Mesenchymal stem cell (in vitro differentiated cells and primary cell): ENCODE measurements around the gene AKAP6.

ENCODE experiments used
- DNase-seq: peaks from one replicate; pipeline ENCODE4 v3.0.0-alpha.2; 2013
- H2AFZ ChIP-seq: one replicate; pipeline ENCODE4 v1.6.1; 2013; ENCODE audit warnings: low read depth, mild to moderate bottlenecking, control low read depth, inconsistent platforms, low read length, moderate library complexity
- H2AK5ac ChIP-seq: 2 replicates; pipeline ENCODE4 v1.6.1; 2013; ENCODE audit warnings: low read length, moderate library complexity, mild to moderate bottlenecking, inconsistent platforms; ENCODE audit not compliant: severe bottlenecking
- H2BK120ac ChIP-seq: one replicate; pipeline ENCODE4 v1.6.1; 2013; ENCODE audit warnings: low read depth, mild to moderate bottlenecking, inconsistent platforms, low read length, moderate library complexity
- H2BK12ac ChIP-seq, 2 experiments: one replicate each; pipeline ENCODE4 v1.6.1; 2013; ENCODE audit warnings: inconsistent platforms in 2 of 2, low read length in 2 of 2, mild to moderate bottlenecking in 2 of 2, moderate library complexity in 2 of 2, control low read depth in 1 of 2
- H2BK15ac ChIP-seq: one replicate; pipeline ENCODE4 v1.6.1; 2013; ENCODE audit warnings: mild to moderate bottlenecking, low read depth, inconsistent platforms; ENCODE audit not compliant: poor library complexity, severe bottlenecking
- H2BK5ac ChIP-seq: 2 replicates; pipeline ENCODE4 v1.6.1; 2013; ENCODE audit warnings: low read depth, mild to moderate bottlenecking, low read length, control low read depth, inconsistent platforms; ENCODE audit not compliant: poor library complexity, severe bottlenecking
- H3K14ac ChIP-seq, 2 experiments: one replicate each; pipeline ENCODE4 v1.6.1; 2013; ENCODE audit warnings: inconsistent platforms in 2 of 2, low read length in 2 of 2, control low read depth in 1 of 2, mild to moderate bottlenecking in 1 of 2, moderate library complexity in 1 of 2
- H3K18ac ChIP-seq, 2 experiments: one replicate each; pipeline ENCODE4 v1.6.1; 2013; ENCODE audit warnings: inconsistent platforms in 2 of 2, low read length in 2 of 2, control low read depth in 1 of 2, low read depth in 1 of 2, mild to moderate bottlenecking in 1 of 2
- H3K23ac ChIP-seq, 2 experiments: one replicate each; pipeline ENCODE4 v1.6.1; 2013; ENCODE audit warnings: inconsistent platforms in 2 of 2, low read length in 2 of 2, mild to moderate bottlenecking in 2 of 2, moderate library complexity in 2 of 2, control low read depth in 1 of 2
- H3K27ac ChIP-seq: 2 replicates; pipeline ENCODE4 v1.5.1; 2013; ENCODE audit warnings: mild to moderate bottlenecking, moderate library complexity, low read length, control low read depth, inconsistent platforms; ENCODE audit not compliant: poor library complexity, severe bottlenecking
- H3K27me3 ChIP-seq, 2 experiments: 2 replicates each; pipeline versions ENCODE4 v1.6.1 to v1.7.0; 2013; ENCODE audit warnings: low read length in 2 of 2, mild to moderate bottlenecking in 2 of 2, moderate library complexity in 2 of 2, control low read depth in 1 of 2, inconsistent platforms in 1 of 2; ENCODE audit not compliant: control insufficient read depth in 1 of 2, insufficient read depth in 1 of 2
- H3K36me3 ChIP-seq, 2 experiments: 2 replicates each; pipeline versions ENCODE4 v1.6.1 to v1.7.0; 2013; ENCODE audit warnings: low read length in 2 of 2, control low read depth in 1 of 2, inconsistent platforms in 1 of 2, low read depth in 1 of 2, mild to moderate bottlenecking in 1 of 2; ENCODE audit not compliant: insufficient read depth in 2 of 2, control insufficient read depth in 1 of 2
- H3K4ac ChIP-seq, 2 experiments: one replicate each; pipeline ENCODE4 v1.6.1; 2013; ENCODE audit warnings: inconsistent platforms in 2 of 2, low read length in 2 of 2, mild to moderate bottlenecking in 2 of 2, moderate library complexity in 2 of 2, control low read depth in 1 of 2, low read depth in 1 of 2
- H3K4me1 ChIP-seq: 2 replicates; pipeline ENCODE4 v1.6.1; 2013; ENCODE audit warnings: low read depth, low read length, control low read depth; ENCODE audit not compliant: control insufficient read depth, insufficient read depth
- H3K4me2 ChIP-seq: 2 replicates; pipeline ENCODE4 v1.6.1; 2013; ENCODE audit warnings: low read length, mild to moderate bottlenecking, inconsistent platforms; ENCODE audit not compliant: poor library complexity, severe bottlenecking
- H3K4me3 ChIP-seq, 2 experiments: 2 replicates each; pipeline versions ENCODE4 v1.5.1 to v1.7.0; 2013; ENCODE audit warnings: low read length in 2 of 2, mild to moderate bottlenecking in 2 of 2, control low read depth in 1 of 2, low read depth in 1 of 2; ENCODE audit not compliant: insufficient read depth in 1 of 2
- H3K79me1 ChIP-seq: replicated peaks from 2 replicates; pipeline ENCODE4 v1.6.1; 2013; ENCODE audit warnings: mild to moderate bottlenecking, control low read depth, low read length, inconsistent platforms; ENCODE audit not compliant: poor library complexity, severe bottlenecking
- H3K9ac ChIP-seq: 2 replicates; pipeline ENCODE4 v1.7.0; 2013; ENCODE audit warnings: mild to moderate bottlenecking, low read length, moderate library complexity
- H3K9me3 ChIP-seq: 2 replicates; pipeline ENCODE4 v1.7.0; 2013; ENCODE audit warnings: mild to moderate bottlenecking, low read length; ENCODE audit not compliant: control insufficient read depth
- H4K8ac ChIP-seq: one replicate; pipeline ENCODE4 v1.6.1; 2013; ENCODE audit warnings: inconsistent platforms, mild to moderate bottlenecking, low read length, moderate library complexity
- H4K91ac ChIP-seq: one replicate; pipeline ENCODE4 v1.6.1; 2013; ENCODE audit warnings: mild to moderate bottlenecking, low read length, inconsistent platforms
- whole genome bisulfite sequencing: methylation state at CpG from one replicate; pipeline ENCODE4 v1.1.7; 2013; ENCODE audit warnings: mixed read lengths; 5-methylcytosine and 5-hydroxymethylcytosine counted together

AKAP6 gene

GRCh38 chr14:32688941-32689340, 359.8 kb downstream of the AKAP6 start:
- no peak overlapping the region for H2BK12ac ChIP-seq
- no peak overlapping the region for H3K27ac ChIP-seq
- DNase-seq, result no peak
- no peak overlapping the region for H4K8ac ChIP-seq
- no peak overlapping the region for H3K9ac ChIP-seq
- H2AFZ ChIP-seq, result no peak overlapping the region
- no peak overlapping the region for H3K4me3 ChIP-seq
- H2BK120ac ChIP-seq, result no peak overlapping the region
- no peak overlapping the region for H4K91ac ChIP-seq
- H3K9me3 ChIP-seq, result no peaks in the 10 kb centered on the region
- no peak overlapping the region for H3K4ac ChIP-seq
- no peak overlapping the region for H3K4me2 ChIP-seq
- H3K23ac ChIP-seq, result no peak overlapping the region
- H3K18ac ChIP-seq, result no peak overlapping the region
- no peak overlapping the region for H2AK5ac ChIP-seq
- H3K14ac ChIP-seq, result no peak overlapping the region
- no peaks in the 10 kb centered on the region for H3K79me1 ChIP-seq
- peaks cover 4% of the 10 kb centered on the region for H3K4me1 ChIP-seq
- WGBS, result 100% methylated on average over 2 of the region's 2 CpGs
- no peaks in the 10 kb centered on the region for H3K27me3 ChIP-seq
- no peaks in the 10 kb centered on the region for H3K36me3 ChIP-seq
- H2BK15ac ChIP-seq, result no peak overlapping the region
- no peak overlapping the region for H2BK5ac ChIP-seq

GRCh38 chr14:32692441-32692840, 363.3 kb downstream of the AKAP6 start:
- no peak overlapping the region for H3K18ac ChIP-seq
- no CpG with 5 or more reads among the region's 2 CpGs for WGBS
- no peak overlapping the region for H2AFZ ChIP-seq

GRCh38 chr14:32693114-32693513, 364.0 kb downstream of the AKAP6 start:
- Histone ChIP-seq H3K36me3 (no peaks in the 10 kb centered on the region), H3K27ac (no peak overlapping the region), H2BK5ac (no peak overlapping the region), H2BK120ac (no peak overlapping the region), H4K8ac (peak overlapping the region; percentile 15), H3K4me1 (peaks cover 4% of the 10 kb centered on the region), H3K4me3 (no peak overlapping the region), H3K9me3 (no peaks in the 10 kb centered on the region), H2AFZ (no peak overlapping the region), H3K14ac (no peak overlapping the region), H2AK5ac (no peak overlapping the region), H3K18ac (no peak overlapping the region), H3K4me2 (no peak overlapping the region), H2BK12ac (no peak overlapping the region), H3K4ac (no peak overlapping the region), H3K9ac (no peak overlapping the region), H3K79me1 (no peaks in the 10 kb centered on the region), H3K27me3 (no peaks in the 10 kb centered on the region), H4K91ac (no peak overlapping the region), H2BK15ac (no peak overlapping the region), H3K23ac (no peak overlapping the region)
- peak; percentile 57 for DNase-seq
- WGBS, result 38% methylated on average over 3 of the region's 3 CpGs

More at GRCh38 chr14:32692441-32692840, 363.3 kb downstream of the AKAP6 start:
- H3K27me3 ChIP-seq, result no peaks in the 10 kb centered on the region
- no peak overlapping the region for H3K4me3 ChIP-seq
- H2BK15ac ChIP-seq, result no peak overlapping the region
- peaks cover 4% of the 10 kb centered on the region for H3K4me1 ChIP-seq
- no peak overlapping the region for H2AK5ac ChIP-seq
- no peak overlapping the region for H3K23ac ChIP-seq
- H3K79me1 ChIP-seq, result no peaks in the 10 kb centered on the region
- no peak overlapping the region for H2BK5ac ChIP-seq
- H3K36me3 ChIP-seq, result no peaks in the 10 kb centered on the region
- H2BK120ac ChIP-seq, result no peak overlapping the region
- H3K9ac ChIP-seq, result no peak overlapping the region
- DNase-seq, result no peak
- H4K91ac ChIP-seq, result no peak overlapping the region
- no peak overlapping the region for H2BK12ac ChIP-seq
- H3K9me3 ChIP-seq, result no peaks in the 10 kb centered on the region
- H3K4ac ChIP-seq, result no peak overlapping the region
- H4K8ac ChIP-seq, result no peak overlapping the region
- H3K27ac ChIP-seq, result no peak overlapping the region
- H3K4me2 ChIP-seq, result no peak overlapping the region
- no peak overlapping the region for H3K14ac ChIP-seq

DNA sequence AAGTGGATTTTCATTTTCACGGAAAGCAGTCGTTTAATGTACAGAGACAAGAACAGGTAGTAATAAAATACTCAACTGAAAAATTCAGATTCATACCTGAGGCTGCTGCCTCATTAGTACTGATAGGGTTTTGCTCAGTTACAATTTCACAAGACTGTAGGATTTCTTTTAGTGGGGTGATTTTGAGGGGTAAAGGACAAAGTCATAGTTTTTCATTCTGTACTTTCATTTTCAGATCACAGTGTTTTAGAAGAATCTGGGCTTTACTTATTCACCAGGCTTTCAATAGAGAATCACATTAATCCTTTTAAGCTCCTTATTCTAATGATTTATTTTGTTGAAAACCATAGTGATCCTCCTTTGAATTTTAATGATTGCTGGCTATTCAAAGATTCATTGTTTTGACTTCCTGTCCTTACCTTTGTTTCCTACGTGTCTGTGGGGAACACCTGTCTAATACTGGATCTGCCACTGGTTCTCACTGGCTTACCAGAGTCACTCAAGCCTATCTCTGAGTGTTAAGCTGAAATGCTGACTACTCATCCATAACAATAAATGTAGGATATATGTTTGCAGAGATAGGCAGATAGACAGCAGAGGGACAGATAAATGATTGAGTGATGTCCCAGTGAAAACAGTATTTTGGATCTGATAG, 365.8 kb downstream of the AKAP6 start:
- Histone ChIP-seq H3K36me3 (no peaks in the 10 kb centered on the region), H3K14ac (no peak overlapping the region), H3K4ac (no peak overlapping the region), H3K4me2 (no peak overlapping the region), H2BK120ac (no peak overlapping the region), H3K27me3 (no peaks in the 10 kb centered on the region), H2BK5ac (no peak overlapping the region), H4K91ac (no peak overlapping the region), H3K79me1 (no peaks in the 10 kb centered on the region), H2BK15ac (no peak overlapping the region), H2AFZ (no peak overlapping the region), H3K4me1 (peaks cover 4% of the 10 kb centered on the region), H3K4me3 (no peak overlapping the region), H4K8ac (no peak overlapping the region), H3K9ac (no peak overlapping the region), H2AK5ac (no peak overlapping the region), H3K23ac (no peak overlapping the region), H3K27ac (no peak overlapping the region), H3K18ac (no peak overlapping the region), H2BK12ac (no peak overlapping the region), H3K9me3 (no peaks in the 10 kb centered on the region)
- 0% methylated on average over 1 of the region's 3 CpGs for WGBS
- no peak for DNase-seq
